ENCODE data around the gene USP2.
A peak's percentile ranks its signal among the peaks of the same experiment; 100 is the strongest.
"Not testable (repeated sequence)": the region's sequence is repeated elsewhere in the genome, so short reads cannot be mapped to it uniquely, and the experiment has no call there.

Gene USP2

GRCh38 chr11:119397740-119398139, 16.2 kb upstream of the USP2 start:
- Histone ChIP-seq H3K4me2 (no peak overlapping the region), H3K4me3 (no peak overlapping the region), H3K27ac (no peak overlapping the region), H4K20me1 (no peaks in the 10 kb centered on the region), H3K4me1 (no peaks in the 10 kb centered on the region), H3K27me3 (no peaks in the 10 kb centered on the region), H3K9me3 (peaks cover 20% of the 10 kb centered on the region), H3K36me3 (no peaks in the 10 kb centered on the region; the same call in 1 of the 2 replicates), H3K9ac (no peak overlapping the region)
- no peak for TF ChIP-seq Cebpa-rat (IDR thresholded peaks at IDR 0.05)

GRCh38 chr11:119396835-119397234, 15.3 kb upstream of the USP2 start:
- Histone ChIP-seq H3K9me3 (peaks cover 20% of the 10 kb centered on the region), H3K27me3 (no peaks in the 10 kb centered on the region), H3K4me2 (no peak overlapping the region), H3K36me3 (no peaks in the 10 kb centered on the region; the same call in 1 of the 2 replicates), H3K4me1 (no peaks in the 10 kb centered on the region), H3K27ac (no peak overlapping the region), H3K9ac (no peak overlapping the region), H4K20me1 (no peaks in the 10 kb centered on the region), H3K4me3 (no peak overlapping the region)
- no peak for TF ChIP-seq Cebpa-rat (IDR thresholded peaks at IDR 0.05)

- no peak overlapping the region for H3K4me2 ChIP-seq
- no peak overlapping the region for H3K4me3 ChIP-seq
- H4K20me1 ChIP-seq, result no peaks in the 10 kb centered on the region
- TF ChIP-seq Cebpa-rat (IDR thresholded peaks at IDR 0.05), result no peak
- H3K9me3 ChIP-seq, result no peaks in the 10 kb centered on the region
- H3K27me3 ChIP-seq, result no peaks in the 10 kb centered on the region
- H3K9ac ChIP-seq, result no peak overlapping the region
- no peaks in the 10 kb centered on the region for H3K36me3 ChIP-seq
- no peak overlapping the region for H3K27ac ChIP-seq
- H3K4me1 ChIP-seq, result no peaks in the 10 kb centered on the region
Observed at GRCh38 chr11:119391275-119391674, 9.8 kb upstream of the USP2 start.

GRCh38 chr11:119389611-119390254, 8.2 kb upstream of the USP2 start:
- Histone ChIP-seq H3K4me1 (no peaks in the 10 kb centered on the region), H3K27ac (no peak overlapping the region), H3K9ac (no peak overlapping the region), H3K9me3 (no peaks in the 10 kb centered on the region), H3K4me2 (no peak overlapping the region), H4K20me1 (no peaks in the 10 kb centered on the region), H3K36me3 (no peaks in the 10 kb centered on the region), H3K27me3 (no peaks in the 10 kb centered on the region), H3K4me3 (no peak overlapping the region)
- TF ChIP-seq Cebpa-rat (IDR thresholded peaks at IDR 0.05), result no peak

- Histone ChIP-seq H4K20me1 (no peaks in the 10 kb centered on the region), H3K27me3 (no peaks in the 10 kb centered on the region), H3K9ac (no peak overlapping the region), H3K4me1 (no peaks in the 10 kb centered on the region), H3K27ac (no peak overlapping the region), H3K36me3 (no peaks in the 10 kb centered on the region), H3K4me3 (no peak overlapping the region), H3K4me2 (no peak overlapping the region), H3K9me3 (no peaks in the 10 kb centered on the region)
- no peak for TF ChIP-seq Cebpa-rat (IDR thresholded peaks at IDR 0.05)
Observed at GRCh38 chr11:119388103-119388502, 6.6 kb upstream of the USP2 start.

GRCh38 chr11:119384332-119384731, 2.8 kb upstream of the USP2 start:
- no peak overlapping the region for H3K27ac ChIP-seq
- H3K9me3 ChIP-seq, result no peaks in the 10 kb centered on the region
- H3K4me1 ChIP-seq, result peaks cover 20% of the 10 kb centered on the region
- H3K9ac ChIP-seq, result no peak overlapping the region
- H3K36me3 ChIP-seq, result no peaks in the 10 kb centered on the region
- no peak for TF ChIP-seq Cebpa-rat (IDR thresholded peaks at IDR 0.05)
- no peak overlapping the region for H3K4me2 ChIP-seq
- H4K20me1 ChIP-seq, result no peaks in the 10 kb centered on the region
- H3K27me3 ChIP-seq, result no peaks in the 10 kb centered on the region
- no peak overlapping the region for H3K4me3 ChIP-seq

GRCh38 chr11:119382513-119382912, 1.0 kb upstream of the USP2 start:
- H3K9me3 ChIP-seq, H4K20me1 ChIP-seq, H3K36me3 ChIP-seq, H3K4me3 ChIP-seq, H3K9ac ChIP-seq, H3K27me3 ChIP-seq, H3K27ac ChIP-seq: not testable (repeated sequence)
- H3K4me1 ChIP-seq, result peaks cover 25% of the 10 kb centered on the region
- peak overlapping the region; percentile 93 for H3K4me2 ChIP-seq

GRCh38 chr11:119382101-119382500, 611 bp upstream of the USP2 start:
- Histone ChIP-seq H3K4me2 (peak overlapping the region; percentile 93), H3K4me1 (peaks cover 30% of the 10 kb centered on the region), H3K9ac (peak overlapping the region; percentile 73), H4K20me1 (no peaks in the 10 kb centered on the region), H3K27me3 (no peaks in the 10 kb centered on the region), H3K9me3 (no peaks in the 10 kb centered on the region), H3K36me3 (no peaks in the 10 kb centered on the region), H3K4me3 (peak overlapping the region; percentile 70), H3K27ac (no peak overlapping the region)
- TF ChIP-seq Cebpa-rat (IDR thresholded peaks at IDR 0.05), result no peak

- peak overlapping the region; percentile 93 for H3K4me2 ChIP-seq
- peaks cover 43% of the 10 kb centered on the region for H3K4me1 ChIP-seq
- H3K9me3 ChIP-seq, result no peaks in the 10 kb centered on the region
- TF ChIP-seq Cebpa-rat (IDR thresholded peaks at IDR 0.05), result no peak
- peak overlapping the region; percentile 73 for H3K9ac ChIP-seq
- H3K27ac ChIP-seq, result no peak overlapping the region
- H3K36me3 ChIP-seq, result no peaks in the 10 kb centered on the region
- no peaks in the 10 kb centered on the region for H4K20me1 ChIP-seq
- no peaks in the 10 kb centered on the region for H3K27me3 ChIP-seq
- peak overlapping the region; percentile 70 for H3K4me3 ChIP-seq
Observed at GRCh38 chr11:119380827-119381180, 686 bp downstream of the USP2 start.

- no peaks in the 10 kb centered on the region for H3K9me3 ChIP-seq
- H3K4me1 ChIP-seq, result peaks cover 43% of the 10 kb centered on the region
- H4K20me1 ChIP-seq, result no peaks in the 10 kb centered on the region
- H3K4me3 ChIP-seq, result peak overlapping the region; percentile 70; the same call in 1 of the 2 replicates
- no peaks in the 10 kb centered on the region for H3K27me3 ChIP-seq
- H3K36me3 ChIP-seq, result no peaks in the 10 kb centered on the region
- no peak overlapping the region for H3K27ac ChIP-seq
- H3K9ac ChIP-seq, result no peak overlapping the region; the same call in 1 of the 2 replicates
- peak overlapping the region; percentile 93 for H3K4me2 ChIP-seq
- TF ChIP-seq Cebpa-rat (IDR thresholded peaks at IDR 0.05), result no peak
Observed at GRCh38 chr11:119380160-119380826, 1.2 kb downstream of the USP2 start.
